ENCODE measurements around the gene PSMB5. TPM values are rescaled to one million over a fixed set of nuclear protein-coding genes. Genes with fewer than 3 reads are reported as not detected.
"Not testable (repeated sequence)": the region's sequence is repeated elsewhere in the genome, so short reads cannot be mapped to it uniquely, and the experiment has no call there.

The PSMB5 gene
- total RNA-seq, 1 donor from 2014 or later = 113 TPM

GRCh38 chr14:23020143-23021128 lies 14.3 kb downstream of the PSMB5 start:
- no peak for DNase-seq (ENCODE audit: low spot score)

GRCh38 chr14:23018107-23018506 lies 16.6 kb downstream of the PSMB5 start:
- DNase-seq (ENCODE audit: low spot score) = no peak

- DNase-seq (ENCODE audit: low spot score) = no peak
These were observed 17.6 kb downstream of the PSMB5 start for GRCh38 chr14:23017091-23017490.

GRCh38 chr14:23015618-23016017 lies 19.1 kb downstream of the PSMB5 start:
- DNase-seq (ENCODE audit: low spot score) = no peak

- not testable (repeated sequence) for DNase-seq (ENCODE audit: low spot score)
These were observed 21.0 kb downstream of the PSMB5 start for GRCh38 chr14:23013749-23014054.

- DNase-seq (ENCODE audit: low spot score) = no peak
These were observed 21.5 kb downstream of the PSMB5 start for GRCh38 chr14:23013054-23013748.

GRCh38 chr14:23009939-23010726 lies 24.6 kb downstream of the PSMB5 start, which contains the start of gene C14orf93:
TSS of gene C14orf93 (minus strand) at chr14:23010143. CDS start at chr14:22999023, 11,120 bp downstream.
- DNase-seq (ENCODE audit: low spot score) = peak; percentile 92

- DNase-seq (ENCODE audit: low spot score) = no peak
These were observed 25.2 kb downstream of the PSMB5 start for GRCh38 chr14:23009483-23009938.

- no peak for DNase-seq (ENCODE audit: low spot score)
These were observed 25.9 kb downstream of the PSMB5 start for GRCh38 chr14:23008831-23009230.

- peak; percentile 98 for DNase-seq (ENCODE audit: low spot score)
These were observed 27.9 kb downstream of the PSMB5 start for GRCh38 chr14:23006544-23007419.

GRCh38 chr14:23006188-23006534 lies 28.5 kb downstream of the PSMB5 start:
- DNase-seq (ENCODE audit: low spot score) = no peak

- DNase-seq (ENCODE audit: low spot score) = no peak
These were observed 29.1 kb downstream of the PSMB5 start for GRCh38 chr14:23005451-23006187.

GRCh38 chr14:23004274-23004673 lies 30.4 kb downstream of the PSMB5 start:
- not testable (repeated sequence) for DNase-seq (ENCODE audit: low spot score)

- DNase-seq (ENCODE audit: low spot score) = no peak
These were observed 32.1 kb downstream of the PSMB5 start for GRCh38 chr14:23002592-23002991.

GRCh38 chr14:23000860-23001259 lies 33.8 kb downstream of the PSMB5 start:
- DNase-seq (ENCODE audit: low spot score) = no peak

GRCh38 chr14:22998329-22999012 lies 36.2 kb downstream of the PSMB5 start:
- DNase-seq (ENCODE audit: low spot score) = peak; percentile 85

- DNase-seq (ENCODE audit: low spot score) = peak; percentile 18
These were observed 36.9 kb downstream of the PSMB5 start for GRCh38 chr14:22997676-22998323.
